ENCODE results near the gene SERPINA5.

The SERPINA5 gene

GRCh38 chr14:94593376-94593748 lies 12.1 kb downstream of the SERPINA5 start:
- no peak for TF ChIP-seq CTCF (IDR thresholded peaks at IDR 0.05; ENCODE audit: extremely low read depth, insufficient read depth, missing control alignments)
- DNase-seq (ENCODE audit: low spot score): no peak
- in situ Hi-C loops (cut with MboI; ENCODE audit: low pct_unique_long_range_greater_than_20kb, low sequenced_read_pairs, unreplicated experiment): no loop called here

- no peak for DNase-seq (ENCODE audit: low spot score)
- no peak for TF ChIP-seq CTCF (IDR thresholded peaks at IDR 0.05; ENCODE audit: extremely low read depth, insufficient read depth, missing control alignments)
- in situ Hi-C loops (cut with MboI; ENCODE audit: low pct_unique_long_range_greater_than_20kb, low sequenced_read_pairs, unreplicated experiment): no loop called here
Observed at GRCh38 chr14:94593749-94594431, 12.7 kb downstream of the SERPINA5 start.

GRCh38 chr14:94594441-94594840 lies 13.2 kb downstream of the SERPINA5 start:
- in situ Hi-C loops (cut with MboI; ENCODE audit: low pct_unique_long_range_greater_than_20kb, low sequenced_read_pairs, unreplicated experiment): no loop called here
- no peak for TF ChIP-seq CTCF (IDR thresholded peaks at IDR 0.05; ENCODE audit: extremely low read depth, insufficient read depth, missing control alignments)
- no peak for DNase-seq (ENCODE audit: low spot score)

- DNase-seq (ENCODE audit: low spot score): no peak
- no peak for TF ChIP-seq CTCF (IDR thresholded peaks at IDR 0.05; ENCODE audit: extremely low read depth, insufficient read depth, missing control alignments)
- in situ Hi-C loops (cut with MboI; ENCODE audit: low pct_unique_long_range_greater_than_20kb, low sequenced_read_pairs, unreplicated experiment): no loop called here
Observed at GRCh38 chr14:94595912-94596311, 14.7 kb downstream of the SERPINA5 start.

GRCh38 chr14:94596361-94596760 lies 15.1 kb downstream of the SERPINA5 start:
- TF ChIP-seq CTCF (IDR thresholded peaks at IDR 0.05; ENCODE audit: extremely low read depth, insufficient read depth, missing control alignments): no peak
- no peak for DNase-seq (ENCODE audit: low spot score)
- in situ Hi-C loops (cut with MboI; ENCODE audit: low pct_unique_long_range_greater_than_20kb, low sequenced_read_pairs, unreplicated experiment): no loop called here

- no peak for DNase-seq (ENCODE audit: low spot score)
- no peak for TF ChIP-seq CTCF (IDR thresholded peaks at IDR 0.05; ENCODE audit: extremely low read depth, insufficient read depth, missing control alignments)
- in situ Hi-C loops (cut with MboI; ENCODE audit: low pct_unique_long_range_greater_than_20kb, low sequenced_read_pairs, unreplicated experiment): no loop called here
Observed at GRCh38 chr14:94597788-94598187, 16.6 kb downstream of the SERPINA5 start.

GRCh38 chr14:94598506-94598815 lies 17.2 kb downstream of the SERPINA5 start:
- no peak for DNase-seq (ENCODE audit: low spot score)
- TF ChIP-seq CTCF (IDR thresholded peaks at IDR 0.05; ENCODE audit: extremely low read depth, insufficient read depth, missing control alignments): no peak
- in situ Hi-C loops (cut with MboI; ENCODE audit: low pct_unique_long_range_greater_than_20kb, low sequenced_read_pairs, unreplicated experiment): no loop called here

All from GM13977 (cell line).